KMS-11 (cell line): ENCODE results near the gene ASH1L.
"Not testable (repeated sequence)": the region's sequence is repeated elsewhere in the genome, so short reads cannot be mapped to it uniquely, and the experiment has no call there.

Experiments used
- H2AFZ ChIP-seq: fragments of 200-600 bp; sonication (generic); 2 replicates; pipeline ENCODE4 v1.6.1; 2016; ENCODE audit warnings: antibody characterized with exemption, mixed run types, low read depth
- H3K27ac ChIP-seq: fragments of 200-600 bp; sonication (generic); 2 replicates; pipeline ENCODE4 v1.6.1; 2016; ENCODE audit warnings: mild to moderate bottlenecking, mixed run types
- H3K27me3 ChIP-seq: fragments of 200-600 bp; sonication (generic); 2 replicates; pipeline ENCODE4 v1.6.1; 2017; ENCODE audit warnings: mild to moderate bottlenecking, low read depth, mixed run types, moderate library complexity; ENCODE audit not compliant: insufficient read depth
- H3K36me3 ChIP-seq: fragments of 200-600 bp; sonication (generic); 2 replicates; pipeline ENCODE4 v1.6.1; 2017; ENCODE audit warnings: mild to moderate bottlenecking, mixed run types; ENCODE audit not compliant: insufficient read depth
- H3K4me1 ChIP-seq: fragments of 200-600 bp; sonication (generic); 2 replicates; pipeline ENCODE4 v1.6.1; 2016; ENCODE audit warnings: mild to moderate bottlenecking, low read depth, mixed run types; ENCODE audit not compliant: poor library complexity, severe bottlenecking
- H3K4me2 ChIP-seq: fragments of 200-600 bp; sonication (generic); 2 replicates; pipeline ENCODE4 v1.7.0; 2016; ENCODE audit warnings: mild to moderate bottlenecking, mixed run types
- H3K4me3 ChIP-seq: fragments of 200-600 bp; sonication (generic); IDR thresholded peaks from 2 replicates; pipeline ENCODE4 v1.6.1; 2017; ENCODE audit warnings: low read depth, low read length, mixed read lengths; ENCODE audit not compliant: insufficient read depth
- H3K79me2 ChIP-seq: fragments of 200-600 bp; sonication (generic); 2 replicates; pipeline ENCODE4 v1.6.1; 2016; ENCODE audit warnings: low read depth, mixed run types; ENCODE audit not compliant: insufficient read depth
- H3K9ac ChIP-seq: fragments of 200-600 bp; sonication (generic); 2 replicates; pipeline ENCODE4 v1.6.1; 2016; ENCODE audit warnings: mild to moderate bottlenecking, mixed run types
- H4K20me1 ChIP-seq: fragments of 200-600 bp; sonication (generic); 2 replicates; pipeline ENCODE4 v1.6.1; 2016; ENCODE audit warnings: mild to moderate bottlenecking, mixed run types; ENCODE audit not compliant: insufficient read depth
- CTCF ChIP-seq: fragments of 200-600 bp; sonication (generic); conservative IDR thresholded peaks from 2 replicates; pipeline ENCODE4 v1.6.1; 2017; ENCODE audit warnings: low read depth, mild to moderate bottlenecking, antibody characterized with exemption, low read length, moderate library complexity, mixed read lengths

Gene ASH1L

DNA sequence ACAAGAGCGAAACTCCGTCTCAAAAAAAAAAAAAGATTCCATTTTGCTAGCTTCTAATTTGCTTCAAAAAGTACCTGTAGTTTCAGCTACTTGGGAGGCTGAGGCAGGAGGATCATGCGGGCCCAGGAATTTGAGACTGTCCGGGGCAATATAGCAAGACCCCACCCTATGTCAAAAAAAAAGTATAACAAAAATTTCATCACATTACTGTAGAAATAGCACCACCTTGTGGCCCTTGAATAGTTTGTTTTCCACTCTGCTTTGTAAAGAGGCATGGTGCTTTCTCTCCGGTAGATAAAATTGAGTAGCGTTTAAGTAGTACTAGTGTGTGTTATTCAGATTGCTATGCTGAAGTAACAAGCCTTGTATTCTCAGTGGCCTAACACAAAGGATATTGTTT, 29.2 kb upstream of the ASH1L start:
- TF ChIP-seq CTCF, result peak; percentile 97
- Histone ChIP-seq H3K4me2 (no peak overlapping the region), H3K27me3 (no peaks in the 10 kb centered on the region), H2AFZ (no peak overlapping the region), H4K20me1 (no peaks in the 10 kb centered on the region), H3K4me1 (peaks cover 7% of the 10 kb centered on the region), H3K36me3 (no peaks in the 10 kb centered on the region), H3K9ac (no peak overlapping the region), H3K4me3 (no peak overlapping the region), H3K79me2 (no peaks in the 10 kb centered on the region), H3K27ac (no peak overlapping the region)

- H3K79me2 ChIP-seq, H3K4me1 ChIP-seq, H3K4me3 ChIP-seq, H2AFZ ChIP-seq, H4K20me1 ChIP-seq, H3K36me3 ChIP-seq, H3K27ac ChIP-seq, H3K27me3 ChIP-seq, H3K9ac ChIP-seq, H3K4me2 ChIP-seq: not testable (repeated sequence)
Observed at GRCh38 chr1:155590516-155591247, 28.1 kb upstream of the ASH1L start.

DNA sequence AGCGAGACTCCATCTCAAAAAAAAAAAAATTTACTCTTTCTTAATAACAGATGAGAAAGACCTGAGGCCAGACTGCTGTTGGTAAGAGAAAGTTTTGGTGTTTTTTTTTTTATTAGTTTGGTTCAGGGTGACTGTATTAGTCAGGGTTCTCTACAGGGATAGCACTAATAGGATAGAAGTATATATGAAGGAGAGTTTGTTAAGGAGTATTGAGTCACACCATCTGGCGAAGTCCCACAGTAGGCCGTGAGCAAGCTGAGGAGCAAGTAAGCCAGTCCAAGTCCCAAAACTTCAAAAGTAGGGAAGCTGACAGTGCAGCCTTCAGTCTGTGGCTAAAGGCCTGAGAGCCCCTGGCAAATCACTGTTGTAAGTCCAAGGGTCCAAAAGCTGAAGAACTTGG, 26.7 kb upstream of the ASH1L start:
- H3K36me3 ChIP-seq, H3K27ac ChIP-seq, H3K4me1 ChIP-seq, H3K27me3 ChIP-seq, H2AFZ ChIP-seq, H3K9ac ChIP-seq, H3K79me2 ChIP-seq, H3K4me3 ChIP-seq, H3K4me2 ChIP-seq, H4K20me1 ChIP-seq: not testable (repeated sequence)

DNA sequence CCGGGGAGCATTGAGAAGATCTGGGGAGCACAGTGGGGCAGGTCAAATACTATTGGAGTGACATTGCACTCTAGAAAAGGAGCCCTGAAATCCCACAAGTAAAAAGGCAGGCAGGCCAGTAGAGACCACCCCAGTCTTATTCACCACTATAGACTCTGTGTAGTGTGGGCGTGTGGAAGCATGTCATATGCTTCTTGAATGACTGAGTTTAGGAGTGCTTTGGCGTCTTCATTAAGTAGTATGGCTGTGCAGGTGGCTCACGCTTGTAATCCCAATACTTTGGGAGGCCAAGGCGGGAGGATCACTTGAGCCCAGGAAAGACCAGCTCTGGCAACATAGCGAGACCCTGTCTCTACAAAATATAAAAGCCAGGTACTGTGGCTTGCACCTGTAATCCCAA, 21.2 kb upstream of the ASH1L start:
- H3K27me3 ChIP-seq, H3K79me2 ChIP-seq, H4K20me1 ChIP-seq, H3K36me3 ChIP-seq, H3K4me3 ChIP-seq, H3K27ac ChIP-seq, H3K4me1 ChIP-seq, H2AFZ ChIP-seq, H3K9ac ChIP-seq, H3K4me2 ChIP-seq: not testable (repeated sequence)

DNA sequence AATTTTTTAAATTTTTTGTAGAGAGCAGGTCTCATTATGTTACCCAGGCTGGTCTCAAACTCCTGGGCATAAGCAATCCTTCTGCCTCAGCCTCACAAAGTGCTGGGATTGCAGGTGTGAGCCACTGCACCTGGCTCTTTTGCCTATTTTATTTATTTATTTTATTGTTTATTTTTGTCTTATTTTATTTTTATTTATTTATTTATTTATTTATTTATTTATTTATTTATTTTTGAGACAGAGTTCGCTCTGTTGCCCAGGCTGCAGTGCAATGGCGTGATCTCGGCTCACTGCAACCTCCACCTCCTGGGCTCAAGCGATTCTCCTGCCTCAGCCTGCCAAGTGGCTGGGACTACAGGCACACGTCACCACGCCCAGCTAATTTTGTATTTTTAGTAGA, 13.0 kb upstream of the ASH1L start:
- peaks cover 11% of the 10 kb centered on the region for H3K4me1 ChIP-seq
- H3K36me3 ChIP-seq, H3K9ac ChIP-seq, H2AFZ ChIP-seq, H3K79me2 ChIP-seq, H3K27me3 ChIP-seq, H3K27ac ChIP-seq, H3K4me2 ChIP-seq, H3K4me3 ChIP-seq, H4K20me1 ChIP-seq: not testable (repeated sequence)

DNA sequence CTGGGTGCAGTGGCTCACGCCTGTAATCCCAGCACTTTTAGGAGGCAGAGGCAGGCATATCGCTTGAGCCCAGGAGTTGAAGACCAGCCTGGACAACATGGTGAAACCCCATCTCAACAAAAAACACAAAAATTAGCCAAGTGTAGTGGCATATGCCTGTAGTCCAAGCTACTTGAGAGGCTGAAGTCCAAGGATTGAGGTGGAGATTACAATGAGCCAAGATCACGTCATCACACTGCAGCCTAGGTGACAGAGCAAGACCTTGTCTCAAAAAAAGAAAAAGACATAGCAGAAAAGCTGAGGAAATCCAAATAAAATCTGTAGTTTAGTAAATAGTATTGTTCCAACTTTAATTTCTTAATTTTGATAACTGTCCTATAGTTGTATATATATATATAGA, 11.5 kb upstream of the ASH1L start:
- Histone ChIP-seq H4K20me1 (0 out of 2 replicates have a peak, but pooled peaks cover 6% of the 10 kb centered on the region), H3K27me3 (no peaks in the 10 kb centered on the region), H3K9ac (no peak overlapping the region), H2AFZ (no peak overlapping the region), H3K79me2 (peaks cover 22% of the 10 kb centered on the region), H3K4me3 (no peak overlapping the region), H3K27ac (no peak overlapping the region), H3K4me2 (no peak overlapping the region), H3K4me1 (peaks cover 11% of the 10 kb centered on the region), H3K36me3 (peaks cover 8% of the 10 kb centered on the region; the same call in 1 of the 2 replicates)
- TF ChIP-seq CTCF, result no peak
